HEK293T (cell line): ENCODE measurements around the gene HSD11B1L.

Experiments
- CTCF ChIA-PET: fragments of 350-600 bp; formaldehyde crosslinking; extraction: SDS; loops from one replicate; lab custom pipeline; 2021; ENCODE audit warnings: antibody characterized with exemption, inconsistent platforms; lab: Yijun Ruan, JAX
- POLR2A ChIA-PET: fragments of 350-600 bp; formaldehyde crosslinking; extraction: SDS; loops from one replicate; lab custom pipeline; 2020; ENCODE audit warnings: antibody characterized with exemption, inconsistent platforms; lab: Yijun Ruan, JAX
- DNase-seq: peaks from one replicate; pipeline ENCODE4 v3.0.0; 2012; ENCODE audit warnings: mixed read lengths; ENCODE audit errors: extremely low spot score
- ARNT ChIP-seq: fragments of 450-650 bp; IDR thresholded peaks from 2 replicates; pipeline ENCODE4 v1.6.1; 2017; ENCODE audit warnings: mild to moderate bottlenecking
- BHLHE40 ChIP-seq: fragments of 450-650 bp; IDR thresholded peaks from 2 replicates; pipeline ENCODE4 v1.6.1; 2016; ENCODE audit warnings: mild to moderate bottlenecking, moderate library complexity, borderline replicate concordance
- CTBP1 ChIP-seq: fragments of 450-650 bp; IDR thresholded peaks from 2 replicates; pipeline ENCODE4 v1.6.1; 2016; ENCODE audit warnings: borderline replicate concordance
- ELF4 ChIP-seq: fragments of 450-650 bp; IDR thresholded peaks from 2 replicates; pipeline ENCODE4 v1.6.1; 2017; ENCODE audit warnings: antibody characterized with exemption
- FOXA1 ChIP-seq: fragments of 450-650 bp; IDR thresholded peaks from 2 replicates; pipeline ENCODE4 v1.6.1; 2016; ENCODE audit warnings: mild to moderate bottlenecking
- FOXK2 ChIP-seq: fragments of 450-650 bp; IDR thresholded peaks from 2 replicates; pipeline ENCODE4 v1.6.1; 2016; ENCODE audit warnings: mild to moderate bottlenecking
- FOXM1 ChIP-seq: fragments of 450-650 bp; IDR thresholded peaks from 2 replicates; pipeline ENCODE4 v1.6.1; 2017; ENCODE audit warnings: mild to moderate bottlenecking, borderline replicate concordance
- HDGF ChIP-seq: fragments of 450-650 bp; IDR thresholded peaks from 2 replicates; pipeline ENCODE4 v1.6.1; 2017; ENCODE audit warnings: antibody characterized with exemption, borderline replicate concordance
- L3MBTL2 ChIP-seq: fragments of 450-650 bp; conservative IDR thresholded peaks from 2 replicates; pipeline ENCODE4 v1.6.1; 2016; ENCODE audit warnings: mild to moderate bottlenecking
- LEF1 ChIP-seq: fragments of 450-650 bp; IDR thresholded peaks from 2 replicates; pipeline ENCODE4 v1.6.1; 2017; ENCODE audit warnings: mild to moderate bottlenecking, borderline replicate concordance
- NFRKB ChIP-seq: fragments of 450-650 bp; IDR thresholded peaks from 2 replicates; pipeline ENCODE4 v1.6.1; 2016; ENCODE audit warnings: mild to moderate bottlenecking, moderate library complexity
- PKNOX1 ChIP-seq: fragments of 450-650 bp; IDR thresholded peaks from 2 replicates; pipeline ENCODE4 v1.6.1; 2016
- SP1 ChIP-seq: fragments of 450-650 bp; IDR thresholded peaks from 2 replicates; pipeline ENCODE4 v1.6.1; 2017
- SUZ12 ChIP-seq: fragments of 450-650 bp; IDR thresholded peaks from 2 replicates; pipeline ENCODE4 v1.6.1; 2016; ENCODE audit warnings: mild to moderate bottlenecking
- TARDBP ChIP-seq: fragments of 450-650 bp; IDR thresholded peaks from 2 replicates; pipeline ENCODE4 v1.6.1; 2016
- ZNF384 ChIP-seq: fragments of 450-650 bp; IDR thresholded peaks from 2 replicates; pipeline ENCODE4 v1.6.1; 2016

The HSD11B1L gene

GRCh38 chr19:5713228-5713627, 32.4 kb downstream of the HSD11B1L start:
- no peak for DNase-seq
- POLR2A ChIA-PET, result no interaction called here
- no peak for TF ChIP-seq ZNF384
- TF ChIP-seq PKNOX1, result no peak
- no peak for TF ChIP-seq SP1
- TF ChIP-seq NFRKB, result no peak
- no peak for TF ChIP-seq TARDBP
- CTCF ChIA-PET, result no interaction called here

DNA sequence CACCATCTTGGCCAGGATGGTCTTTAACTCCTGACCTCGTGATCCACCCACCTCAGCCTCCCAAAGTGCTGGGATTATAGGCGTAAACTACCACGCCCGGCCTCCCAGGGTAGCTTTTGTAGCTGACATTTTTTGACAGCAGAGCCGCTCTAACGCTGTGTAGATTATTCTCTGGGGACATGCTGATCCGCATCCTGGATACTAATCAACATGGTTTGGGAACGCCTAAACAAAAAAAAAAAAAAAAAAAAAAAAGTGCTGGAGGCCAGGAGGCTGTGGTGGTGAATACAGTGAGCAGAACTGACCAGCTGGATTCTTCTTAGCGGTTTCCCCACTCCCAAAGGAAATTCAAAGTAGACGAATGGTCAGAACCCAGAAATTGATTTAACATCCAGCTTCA, 34.0 kb downstream of the HSD11B1L start:
- no peak for DNase-seq
- TF ChIP-seq TARDBP (no peak), PKNOX1 (no peak), NFRKB (no peak), L3MBTL2 (no peak), CTBP1 (no peak), FOXA1 (no peak), SP1 (no peak), FOXK2 (no peak), FOXM1 (no peak), HDGF (no peak), ARNT (no peak)
- POLR2A ChIA-PET, result interaction anchor here (1.1 to 1.2 kb wide), 2 partner anchors 9 to 24 kb away, joined by 3 read pairs; no protein-coding TSS in a partner anchor
- CTCF ChIA-PET, result interaction anchor here (1.0 kb wide), 1 partner anchor 27 kb away, joined by 3 read pairs; no protein-coding TSS in a partner anchor

DNA sequence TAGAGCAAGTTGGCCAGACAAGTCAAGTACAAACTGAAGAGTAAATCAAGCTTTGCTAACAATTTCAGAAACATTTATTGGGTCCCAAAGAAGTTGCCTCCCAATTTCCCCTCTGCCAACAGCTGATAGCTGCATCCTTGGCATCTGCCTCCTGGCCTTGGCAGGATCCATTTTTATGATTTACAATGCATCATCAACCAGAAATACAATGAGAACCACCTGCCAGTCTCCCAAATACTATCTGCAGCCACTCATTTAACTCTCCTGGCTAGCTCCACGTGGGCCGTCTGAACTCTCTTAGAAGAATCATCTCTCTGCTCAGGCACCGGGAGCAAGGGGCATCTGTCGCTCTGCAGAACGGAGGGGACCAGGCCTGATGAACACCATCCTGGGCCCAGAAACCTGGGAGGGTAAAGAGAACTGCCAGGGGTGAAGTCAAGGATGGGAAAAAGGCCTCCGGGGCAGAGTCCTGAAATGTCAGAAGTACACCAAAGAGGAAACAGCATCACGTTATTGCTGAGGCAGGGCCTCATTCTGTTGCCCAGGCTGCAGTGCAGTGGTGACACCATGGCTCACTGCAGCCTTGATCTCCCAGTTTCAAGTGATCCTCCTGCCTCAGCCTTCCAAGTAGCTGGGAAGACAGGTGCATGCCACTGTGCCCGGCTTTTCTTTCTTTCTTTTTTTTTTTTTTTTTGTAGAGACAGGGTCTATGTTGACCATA, 36.5 kb downstream of the HSD11B1L start:
- ChIA-PET CTCF (no interaction called here), POLR2A (interaction anchor here (1.1 to 4.9 kb wide), 5 partner anchors 10 to 74 kb away, joined by 3 to 49 read pairs (median 6); partner anchors contain the start of genes DUS3L and RPL36)
- no peak for DNase-seq
- TF ChIP-seq BHLHE40 (no peak), FOXK2 (no peak), TARDBP (no peak), SUZ12 (no peak), L3MBTL2 (no peak), SP1 (no peak), NFRKB (no peak), CTBP1 (no peak), PKNOX1 (no peak), ZNF384 (no peak), ELF4 (no peak), HDGF (no peak), LEF1 (no peak), ARNT (no peak), FOXM1 (no peak), FOXA1 (no peak)

- TF ChIP-seq CTBP1, result no peak
- TF ChIP-seq FOXA1, result no peak
- TF ChIP-seq SUZ12, result no peak
- no peak for TF ChIP-seq FOXM1
- no peak for TF ChIP-seq FOXK2
- TF ChIP-seq ARNT, result no peak
- TF ChIP-seq LEF1, result no peak
- no peak for TF ChIP-seq NFRKB
- TF ChIP-seq HDGF, result no peak
- no peak for DNase-seq
Measured at GRCh38 chr19:5718037-5718578, 37.3 kb downstream of the HSD11B1L start.

GRCh38 chr19:5718579-5719273, 37.9 kb downstream of the HSD11B1L start:
- CTCF ChIA-PET, result interaction anchor here (0.6 to 1.3 kb wide), 4 partner anchors 29 to 76 kb away, joined by 3 to 6 read pairs (median 3); no protein-coding TSS in a partner anchor
- POLR2A ChIA-PET, result interaction anchor here (0.5 to 4.9 kb wide), 12 partner anchors 11 to 185 kb away, joined by 3 to 49 read pairs (median 4); partner anchors contain the start of genes DUS3L, NDUFA11 and RPL36
- DNase-seq, result no peak
- TF ChIP-seq SUZ12, result no peak

More at GRCh38 chr19:5718037-5718578, 37.3 kb downstream of the HSD11B1L start:
- CTCF ChIA-PET, result interaction anchor here (0.6 to 1.3 kb wide), 3 partner anchors 29 to 35 kb away, joined by 3 to 6 read pairs (median 3); no protein-coding TSS in a partner anchor
- POLR2A ChIA-PET, result interaction anchor here (0.5 to 4.9 kb wide), 12 partner anchors 11 to 186 kb away, joined by 3 to 49 read pairs (median 4); partner anchors contain the start of genes DUS3L, NDUFA11 and RPL36
